HG03558 (cell line): Measurements from ENCODE around the gene CHAF1B.
"Not testable (repeated sequence)": the region's sequence is repeated elsewhere in the genome, so short reads cannot be mapped to it uniquely, and the experiment has no call there.

Experiments
- ATAC-seq: cut with Tn5 transposase; IDR thresholded peaks from one replicate; pipeline ENCODE4 v1.9.1; 2021; ENCODE audit warnings: moderate number of reproducible peaks; ENCODE audit not compliant: unreplicated experiment; ENCODE audit errors: extremely low read depth

CHAF1B gene

GRCh38 chr21:36386031-36386642 is 945 bp downstream of the CHAF1B start:
- no peak for ATAC-seq

GRCh38 chr21:36388096-36388495 is 2.9 kb downstream of the CHAF1B start:
- no peak for ATAC-seq

- no peak for ATAC-seq
Measured at GRCh38 chr21:36388835-36389234, 3.6 kb downstream of the CHAF1B start.

GRCh38 chr21:36391649-36392048 is 6.5 kb downstream of the CHAF1B start:
- ATAC-seq, result not testable (repeated sequence)

GRCh38 chr21:36395353-36396111 is 10.3 kb downstream of the CHAF1B start:
- no peak for ATAC-seq

GRCh38 chr21:36396325-36396724 is 11.1 kb downstream of the CHAF1B start:
- no peak for ATAC-seq

GRCh38 chr21:36396971-36397370 is 11.8 kb downstream of the CHAF1B start:
- ATAC-seq, result no peak

- ATAC-seq, result no peak
Measured at GRCh38 chr21:36397606-36398005, 12.4 kb downstream of the CHAF1B start.

GRCh38 chr21:36399736-36400135 is 14.5 kb downstream of the CHAF1B start:
- not testable (repeated sequence) for ATAC-seq

GRCh38 chr21:36400719-36401118 is 15.5 kb downstream of the CHAF1B start:
- ATAC-seq, result no peak

- no peak for ATAC-seq
Measured at GRCh38 chr21:36402339-36402738, 17.1 kb downstream of the CHAF1B start.

- no peak for ATAC-seq
Measured at GRCh38 chr21:36403713-36404112, 18.5 kb downstream of the CHAF1B start.

- no peak for ATAC-seq
Measured at GRCh38 chr21:36408568-36408967, 23.4 kb downstream of the CHAF1B start.

- no peak for ATAC-seq
Measured at GRCh38 chr21:36411301-36411700, 26.1 kb downstream of the CHAF1B start.

GRCh38 chr21:36412916-36413315 is 27.7 kb downstream of the CHAF1B start:
- no peak for ATAC-seq

GRCh38 chr21:36415375-36415774 is 30.2 kb downstream of the CHAF1B start:
- ATAC-seq, result no peak

- ATAC-seq, result no peak
Measured at GRCh38 chr21:36419241-36419640, 34.0 kb downstream of the CHAF1B start.

- no peak for ATAC-seq
Measured at GRCh38 chr21:36419996-36420395, 34.8 kb downstream of the CHAF1B start.

- ATAC-seq, result no peak
Measured at GRCh38 chr21:36420571-36421339, 35.6 kb downstream of the CHAF1B start.

- ATAC-seq, result no peak
Measured at GRCh38 chr21:36422279-36423098, 37.3 kb downstream of the CHAF1B start.
